Lower leg skin (tissue), 4 donors: ENCODE data around the gene CTSO. TPM values are rescaled to one million over a fixed set of nuclear protein-coding genes. Genes with fewer than 3 reads are reported as not detected.
A peak's percentile ranks its signal among the peaks of the same experiment; 100 is the strongest.

ENCODE experiments used
- DNase-seq, 2 donors: peaks; one replicate each; pipeline ENCODE4 v3.0.0-alpha.2; 2019; ENCODE audit warnings: low spot score in 2 of 2
- H3K4me3 ChIP-seq: fragments of 200-600 bp; sonication (generic); 2 replicates; pipeline ENCODE4 v1.5.1; 2017; ENCODE audit warnings: mild to moderate bottlenecking, low read depth; ENCODE audit not compliant: poor library complexity, severe bottlenecking
- CTCF ChIP-seq, 3 donors: fragments of 450-650 bp; IDR thresholded peaks; one replicate each; pipeline ENCODE4 v1.5.1; 2016; ENCODE audit warnings: antibody characterized with exemption in 3 of 3, mild to moderate bottlenecking in 3 of 3, moderate library complexity in 2 of 3
- POLR2A ChIP-seq, 2 donors: fragments of 450-650 bp; IDR thresholded peaks; one replicate each; pipeline ENCODE4 v1.6.1; 2016 to 2017; ENCODE audit warnings: antibody characterized with exemption in 2 of 2, mild to moderate bottlenecking in 1 of 2, moderate library complexity in 1 of 2
- WGBS, 2 donors: methylation state at CpG; one replicate each; pipeline ENCODE4 v1.1.5; 2018; 5-methylcytosine and 5-hydroxymethylcytosine counted together
- intact Hi-C: fragments of 100-400 bp; cut with DNase I; formaldehyde crosslinking; loops from one replicate; pipeline ENCODE4 v1.15.0; 2023; ENCODE audit warnings: low total_unique reads
- total RNA-seq, 4 donors: library from RNA; depleted of rRNA; stranded (reverse); fragments of >200 nt; gene quantifications; one replicate each; pipeline ENCODE4 v1.1.0, GENCODE V29; 2016

The CTSO gene
- total RNA-seq, 4 donors from 2014 or later, result 5.1 to 13.0 (median 9.1) TPM

GRCh38 chr4:155889946-155890345 is 63.7 kb downstream of the CTSO start:
- no peak overlapping the region for H3K4me3 ChIP-seq
- DNase-seq, result no peak
- intact Hi-C loops, result no loop called here
- no peak for TF ChIP-seq CTCF (IDR thresholded peaks at IDR 0.05)
- no peak for TF ChIP-seq POLR2A (IDR thresholded peaks at IDR 0.05)
- 67 to 82% methylated on average over 2 of the region's 2 CpGs for WGBS, 2 donors

GRCh38 chr4:155889031-155889793 is 64.5 kb downstream of the CTSO start:
- 12 to 15% methylated on average over 5 of the region's 5 CpGs for WGBS, 2 donors
- no peak overlapping the region for H3K4me3 ChIP-seq
- intact Hi-C loops, result no loop called here
- DNase-seq, result peak in 1 of 2 donors; percentile 26
- TF ChIP-seq POLR2A (IDR thresholded peaks at IDR 0.05) (no peak), CTCF (IDR thresholded peaks at IDR 0.05) (no peak)

DNA sequence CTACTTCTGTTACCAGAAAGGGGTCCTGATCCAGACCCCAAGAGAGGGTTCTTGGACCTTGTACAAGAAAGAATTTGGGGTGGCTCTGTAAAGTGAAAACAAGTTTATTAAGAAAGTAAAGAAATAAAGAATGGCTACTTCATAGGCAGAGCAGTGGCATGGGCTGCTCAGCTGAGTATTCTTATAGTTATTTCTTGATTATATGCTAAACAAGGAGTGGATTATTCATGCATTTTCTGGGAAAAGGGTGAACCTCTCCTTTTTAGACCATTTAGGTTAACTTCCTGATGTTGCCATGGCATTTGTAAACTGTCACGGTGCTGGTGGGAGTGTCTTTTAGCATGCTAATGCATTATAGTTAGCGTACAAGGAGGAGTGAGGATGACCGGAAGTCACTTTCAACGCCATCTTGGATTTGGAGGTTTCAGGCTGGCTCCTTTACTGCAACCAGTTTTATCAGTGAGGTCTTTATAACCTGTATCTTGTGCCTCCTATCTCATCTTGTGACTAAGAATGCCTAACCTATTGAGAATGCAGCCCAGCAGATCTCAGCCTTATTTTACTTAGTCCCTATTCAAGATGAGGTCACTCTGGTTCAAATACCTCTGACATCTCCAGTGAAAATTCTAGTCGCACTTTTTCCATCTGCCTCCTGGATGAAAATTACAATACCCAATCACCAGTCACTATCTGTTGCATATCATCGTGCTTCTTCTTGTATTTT is 65.7 kb downstream of the CTSO start:
- intact Hi-C loops, result no loop called here
- no peak for DNase-seq
- WGBS, 2 donors, result 75 to 76% methylated on average over 5 of the region's 6 CpGs

GRCh38 chr4:155887045-155887444 is 66.6 kb downstream of the CTSO start:
- H3K4me3 ChIP-seq, result no peak overlapping the region
- DNase-seq, result no peak
- WGBS, 2 donors, result 68% methylated on average over 1 of the region's 1 CpG
- intact Hi-C loops, result no loop called here
- TF ChIP-seq CTCF (IDR thresholded peaks at IDR 0.05) (no peak), POLR2A (IDR thresholded peaks at IDR 0.05) (no peak)

More for the DNA sequence above, 65.7 kb downstream of the CTSO start:
- no peak overlapping the region for H3K4me3 ChIP-seq
- TF ChIP-seq CTCF (IDR thresholded peaks at IDR 0.05), result no peak
- TF ChIP-seq POLR2A (IDR thresholded peaks at IDR 0.05), result no peak

DNA sequence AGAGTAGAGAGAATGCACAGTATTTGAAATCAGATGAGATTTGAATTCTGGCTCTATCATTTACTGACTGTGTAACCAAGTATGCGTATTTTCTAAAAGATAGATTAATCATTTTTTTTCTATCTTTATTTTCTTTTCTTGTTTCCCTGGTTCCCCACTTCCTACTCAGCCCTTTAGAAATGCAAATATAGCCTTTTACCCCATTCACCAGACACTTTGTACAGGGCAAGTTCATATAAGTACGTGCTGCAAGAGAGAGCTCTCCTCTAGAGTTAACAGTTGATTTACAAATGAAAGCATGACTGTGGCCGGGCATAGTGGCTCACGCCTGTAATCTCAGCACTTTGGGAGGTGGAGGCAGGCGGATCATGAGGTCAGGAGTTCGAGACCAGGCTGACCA is 68.0 kb downstream of the CTSO start:
- DNase-seq, result no peak
- WGBS, 2 donors, result 73 to 74% methylated on average over 6 of the region's 6 CpGs
- no peak overlapping the region for H3K4me3 ChIP-seq
- TF ChIP-seq CTCF (IDR thresholded peaks at IDR 0.05), result no peak
- no peak for TF ChIP-seq POLR2A (IDR thresholded peaks at IDR 0.05)
- intact Hi-C loops, result no loop called here
